Measurements from ENCODE around the gene STARD10. TPM values are rescaled to one million over a fixed set of nuclear protein-coding genes. Genes with fewer than 3 reads are reported as not detected.

Gene STARD10
- total RNA-seq, 4 donors from 2014 or later: 42.2 to 83.1 (median 49.4) TPM

GRCh38 chr11:72840780-72841179 is 46.9 kb upstream of the STARD10 start:
- Histone ChIP-seq H3K4me1 (peaks cover 0 to 19% (median 0%) of the 10 kb centered on the region in 3 donors), H3K27me3 (no peaks in the 10 kb centered on the region), H3K4me3 (no peak overlapping the region), H3K9me3 (no peaks in the 10 kb centered on the region), H3K27ac (no peak overlapping the region), H3K36me3 (peaks cover 0 to 79% (median 0%) of the 10 kb centered on the region in 3 donors)
- WGBS, 2 donors: 75 to 93% methylated on average over 4 of the region's 4 CpGs
- no peak for DNase-seq
- TF ChIP-seq CTCF (IDR thresholded peaks at IDR 0.05) (no peak), POLR2A (IDR thresholded peaks at IDR 0.05) (no peak)
- intact Hi-C loops (cut with DNase I): no loop called here

- Histone ChIP-seq H3K9me3 (no peaks in the 10 kb centered on the region), H3K36me3 (peaks cover 0 to 66% (median 0%) of the 10 kb centered on the region in 3 donors), H3K27ac (no peak overlapping the region), H3K4me3 (no peak overlapping the region), H3K4me1 (peaks cover 0 to 37% (median 10%) of the 10 kb centered on the region in 3 donors), H3K27me3 (no peaks in the 10 kb centered on the region)
- WGBS, 2 donors: 26 to 48% methylated on average over 3 to 4 of the region's 4 CpGs
- TF ChIP-seq CTCF (IDR thresholded peaks at IDR 0.05) (no peak), POLR2A (IDR thresholded peaks at IDR 0.05) (no peak)
- intact Hi-C loops (cut with DNase I): no loop called here
- DNase-seq: no peak
Measured at GRCh38 chr11:72838691-72839305, 45.0 kb upstream of the STARD10 start.

- peaks cover 6 to 64% (median 27%) of the 10 kb centered on the region in 3 donors for H3K4me1 ChIP-seq
- no peaks in the 10 kb centered on the region for H3K27me3 ChIP-seq
- no peaks in the 10 kb centered on the region for H3K9me3 ChIP-seq
- intact Hi-C loops (cut with DNase I): no loop called here
- 58 to 69% methylated on average over 4 of the region's 4 CpGs for WGBS, 2 donors
- H3K4me3 ChIP-seq: no peak overlapping the region
- DNase-seq: no peak
- TF ChIP-seq CTCF (IDR thresholded peaks at IDR 0.05) (no peak), POLR2A (IDR thresholded peaks at IDR 0.05) (no peak)
- H3K36me3 ChIP-seq: peaks cover 0 to 40% (median 0%) of the 10 kb centered on the region in 3 donors
- peak overlapping the region; percentile 47 to 78 (median 74) for H3K27ac ChIP-seq
Measured at GRCh38 chr11:72836111-72836510, 42.3 kb upstream of the STARD10 start.

- Histone ChIP-seq H3K27ac (peak overlapping the region; percentile 47 to 78 (median 74)), H3K36me3 (peaks cover 0 to 39% (median 0%) of the 10 kb centered on the region in 3 donors), H3K9me3 (no peaks in the 10 kb centered on the region), H3K4me3 (no peak overlapping the region), H3K4me1 (peaks cover 6 to 65% (median 27%) of the 10 kb centered on the region in 3 donors), H3K27me3 (no peaks in the 10 kb centered on the region)
- intact Hi-C loops (cut with DNase I): loop anchor here (5.0 kb wide), 1 partner anchor 342 kb away; no protein-coding TSS in a partner anchor
- TF ChIP-seq CTCF (IDR thresholded peaks at IDR 0.05) (no peak), POLR2A (IDR thresholded peaks at IDR 0.05) (no peak)
- DNase-seq: no peak
- 51 to 61% methylated on average over 5 of the region's 5 CpGs for WGBS, 2 donors
Measured at GRCh38 chr11:72834905-72835304, 41.1 kb upstream of the STARD10 start.

- DNase-seq: no peak
- Histone ChIP-seq H3K36me3 (peaks cover 0 to 39% (median 0%) of the 10 kb centered on the region in 3 donors), H3K27me3 (no peaks in the 10 kb centered on the region), H3K27ac (peak overlapping the region in 3 of 4 donors; percentile 71 to 78 (median 77)), H3K9me3 (no peaks in the 10 kb centered on the region), H3K4me1 (peaks cover 6 to 63% (median 27%) of the 10 kb centered on the region in 3 donors), H3K4me3 (no peak overlapping the region)
- TF ChIP-seq POLR2A (IDR thresholded peaks at IDR 0.05): no peak
- no peak for TF ChIP-seq CTCF (IDR thresholded peaks at IDR 0.05)
- intact Hi-C loops (cut with DNase I): loop anchor here (5.0 kb wide), 1 partner anchor 343 kb away; no protein-coding TSS in a partner anchor
- 60 to 62% methylated on average over 8 of the region's 8 CpGs for WGBS, 2 donors
Measured at GRCh38 chr11:72833811-72834493, 40.1 kb upstream of the STARD10 start.

All from esophagus squamous epithelium (tissue), 5 donors.